IMR-90 (cell line): ENCODE results near the gene CFAP299. TPM values are rescaled to one million over a fixed set of nuclear protein-coding genes. Genes with fewer than 3 reads are reported as not detected.

Experiments
- ATAC-seq: fragments of 200-7000 bp; cut with Tn5 transposase; 2 replicates; pipeline ENCODE4 v1.9.1; 2020; ENCODE audit warnings: low read depth, mild to moderate bottlenecking, moderate library complexity
- BruUV-seq: library from RNA; stranded (reverse); fragments of 400-500 nt; replicated peaks from 2 replicates; lab custom pipeline; 2021; lab: Mats Ljungman, UMichigan
- CTCF ChIA-PET: fragments of 300-600 bp; formaldehyde crosslinking; extraction: SDS; loops from one replicate; lab custom pipeline; 2021; ENCODE audit warnings: antibody characterized with exemption; lab: Yijun Ruan, JAX
- POLR2A ChIA-PET: fragments of 300-600 bp; sonication (Branson Sonifier 250); formaldehyde crosslinking; loops from one replicate; lab custom pipeline; 2022; ENCODE audit warnings: antibody characterized with exemption; ENCODE audit not compliant: unreplicated experiment; lab: Charles Lee
- DNase-seq: peaks from one replicate; pipeline ENCODE4 v3.0.0; 2013
- H2AFZ ChIP-seq: replicated peaks from 2 replicates; pipeline ENCODE3; 2013; ENCODE audit warnings: low read length, mild to moderate bottlenecking; ENCODE audit not compliant: poor library complexity
- H2AK5ac ChIP-seq: 2 replicates; pipeline ENCODE4 v1.6.1; 2013; ENCODE audit warnings: low read depth, low read length, inconsistent platforms
- H2AK9ac ChIP-seq: replicated peaks from 2 replicates; pipeline ENCODE3; 2013; ENCODE audit warnings: mild to moderate bottlenecking, low read depth, low read length, moderate library complexity; ENCODE audit not compliant: poor library complexity
- H2BK120ac ChIP-seq: 2 replicates; pipeline ENCODE4 v1.6.1; 2013; ENCODE audit warnings: low read depth, low read length, inconsistent platforms
- H2BK15ac ChIP-seq: 3 replicates; pipeline ENCODE4 v1.6.1; 2013; ENCODE audit warnings: low read depth, low read length, inconsistent platforms
- H2BK20ac ChIP-seq: 2 replicates; pipeline ENCODE4 v1.6.1; 2013; ENCODE audit warnings: low read depth, mild to moderate bottlenecking, inconsistent platforms, low read length, moderate library complexity
- H2BK5ac ChIP-seq: 2 replicates; pipeline ENCODE4 v1.6.1; 2013; ENCODE audit warnings: mild to moderate bottlenecking, low read depth, low read length, inconsistent platforms; ENCODE audit not compliant: poor library complexity, severe bottlenecking
- H3K14ac ChIP-seq: replicated peaks from 2 replicates; pipeline ENCODE4 v1.6.1; 2013; ENCODE audit warnings: low read depth, low read length, inconsistent platforms
- H3K18ac ChIP-seq: 2 replicates; pipeline ENCODE4 v1.6.1; 2013; ENCODE audit warnings: low read depth, low read length, control low read depth
- H3K23ac ChIP-seq: 2 replicates; pipeline ENCODE4 v1.6.1; 2013; ENCODE audit warnings: low read depth, low read length, inconsistent platforms
- H3K27ac ChIP-seq: 2 replicates; pipeline ENCODE4 v1.5.1; 2013; ENCODE audit warnings: mild to moderate bottlenecking, control low read depth, low read length; ENCODE audit not compliant: insufficient read depth
- H3K27me3 ChIP-seq: 2 replicates; pipeline ENCODE4 v1.6.1; 2013; ENCODE audit warnings: low read length; ENCODE audit not compliant: control insufficient read depth, insufficient read depth
- H3K36me3 ChIP-seq: 2 replicates; pipeline ENCODE4 v1.6.1; 2013; ENCODE audit warnings: low read length, mixed read lengths; ENCODE audit not compliant: control insufficient read depth, insufficient read depth
- H3K4ac ChIP-seq: 2 replicates; pipeline ENCODE4 v1.6.1; 2013; ENCODE audit warnings: low read depth, low read length, inconsistent platforms
- H3K4me1 ChIP-seq: 2 replicates; pipeline ENCODE4 v1.6.1; 2013; ENCODE audit warnings: low read length, mixed read lengths; ENCODE audit not compliant: control insufficient read depth, insufficient read depth
- H3K4me2 ChIP-seq: 2 replicates; pipeline ENCODE4 v1.6.1; 2013; ENCODE audit warnings: low read depth, mild to moderate bottlenecking, control low read depth, low read length, moderate library complexity
- H3K4me3 ChIP-seq: 2 replicates; pipeline ENCODE4 v1.5.1; 2013; ENCODE audit warnings: low read depth, mild to moderate bottlenecking, control low read depth, low read length, moderate library complexity; ENCODE audit not compliant: insufficient read depth
- H3K56ac ChIP-seq: 2 replicates; pipeline ENCODE4 v1.6.1; 2013; ENCODE audit warnings: low read length, inconsistent platforms; ENCODE audit not compliant: insufficient read depth; ENCODE audit errors: extremely low read depth
- H3K79me1 ChIP-seq, 2 experiments: 2 replicates each; pipeline ENCODE4 v1.6.1; 2013; ENCODE audit warnings: low read length in 2 of 2, inconsistent platforms in 1 of 2, low read depth in 1 of 2
- H3K9ac ChIP-seq: 2 replicates; pipeline ENCODE4 v1.6.1; 2013; ENCODE audit warnings: low read depth, low read length, control low read depth
- H3K9me1 ChIP-seq: 2 replicates; pipeline ENCODE4 v1.6.1; 2013; ENCODE audit warnings: low read length, inconsistent platforms; ENCODE audit not compliant: insufficient read depth
- H3K9me3 ChIP-seq: 2 replicates; pipeline ENCODE4 v1.6.1; 2013; ENCODE audit warnings: low read length; ENCODE audit not compliant: control insufficient read depth, insufficient read depth
- H4K20me1 ChIP-seq: 2 replicates; pipeline ENCODE4 v1.6.1; 2013; ENCODE audit warnings: low read length, inconsistent platforms; ENCODE audit not compliant: insufficient read depth
- H4K5ac ChIP-seq: 2 replicates; pipeline ENCODE4 v1.6.1; 2013; ENCODE audit warnings: mild to moderate bottlenecking, low read depth, low read length, control low read depth
- H4K8ac ChIP-seq, 2 experiments: 2 replicates each; pipeline ENCODE4 v1.6.1; 2013; ENCODE audit warnings: low read depth in 2 of 2, low read length in 2 of 2, control low read depth in 1 of 2, inconsistent platforms in 1 of 2
- H4K91ac ChIP-seq: 2 replicates; pipeline ENCODE4 v1.6.1; 2013; ENCODE audit warnings: low read depth, low read length, inconsistent platforms; ENCODE audit not compliant: insufficient read depth
- BHLHE40 ChIP-seq: fragments of 150-350 bp; IDR thresholded peaks from 2 replicates; pipeline ENCODE4 v1.6.1; 2016; ENCODE audit warnings: mild to moderate bottlenecking, low read depth, low read length
- FOS ChIP-seq: fragments of 150-350 bp; IDR thresholded peaks from 2 replicates; pipeline ENCODE4 v1.6.1; 2016; ENCODE audit warnings: low read depth, low read length
- MAFK ChIP-seq: IDR thresholded peaks from 2 replicates; pipeline ENCODE4 v1.6.1; 2012; ENCODE audit warnings: low read depth, low read length, improper control_type of control experiment
- MXI1 ChIP-seq: IDR thresholded peaks from 2 replicates; pipeline ENCODE4 v1.6.1; 2012; ENCODE audit warnings: low read depth, mild to moderate bottlenecking, low read length, moderate library complexity, borderline replicate concordance
- RAD21 ChIP-seq: IDR thresholded peaks from 2 replicates; pipeline ENCODE4 v1.6.1; 2012; ENCODE audit warnings: low read length, improper control_type of control experiment
- RCOR1 ChIP-seq: IDR thresholded peaks from 2 replicates; pipeline ENCODE4 v1.6.1; 2012; ENCODE audit warnings: mild to moderate bottlenecking, low read length, improper control_type of control experiment; ENCODE audit not compliant: insufficient replicate concordance
- WGBS, 2 experiments: methylation state at CpG; one replicate each; pipeline versions ENCODE4 v1.1.5 to v1.1.7; 2013; ENCODE audit warnings: missing lambda C conversion rate in 2 of 2; ENCODE audit not compliant: insufficient read length in 1 of 2; ENCODE audit errors: extremely low coverage in 2 of 2; 5-methylcytosine and 5-hydroxymethylcytosine counted together
- dilution Hi-C: fragments of 300-500 bp; cut with HindIII; formaldehyde crosslinking; loops from one replicate; pipeline ENCODE4 v1.14.3; 2018; ENCODE audit warnings: low sequenced_read_pairs; ENCODE audit not compliant: unreplicated experiment
- in situ Hi-C: fragments of 300-500 bp; cut with MboI; formaldehyde crosslinking; loops from 3 replicates; pipeline ENCODE4 v1.14.3; 2019; ENCODE audit warnings: low sequenced_read_pairs, inconsistent platforms, mixed read lengths
- intact Hi-C: fragments of 100-400 bp; cut with micrococcal nuclease; formaldehyde crosslinking; loops from 2 replicates; pipeline ENCODE4 v1.10.0; 2022
- polyA plus RNA-seq, 3 experiments: library from polyadenylated mRNA; depleted of rRNA; stranded (reverse); fragments of >200 nt; gene quantifications; 2 replicates each; pipeline ENCODE4 v1.2.3, GENCODE V29; 2012; ENCODE audit warnings: low replicate concordance in 1 of 3
- total RNA-seq: library from RNA; depleted of rRNA; stranded (reverse); fragments of >200 nt; gene quantifications from 2 replicates; pipeline ENCODE4 v1.2.3, GENCODE V29; 2012
- TF ChIP-seq, protein P1 (sequence below): fragments of 150-350 bp; IDR thresholded peaks from 2 replicates; pipeline ENCODE4 v1.6.1; 2016; ENCODE audit warnings: low read depth, mild to moderate bottlenecking, low read length, moderate library complexity, borderline replicate concordance

CFAP299 gene
- total and polyA plus RNA-seq, 2 of the 4 experiments (the other 2 are of a cell fraction), result 1.0 to 1.1 TPM

DNA sequence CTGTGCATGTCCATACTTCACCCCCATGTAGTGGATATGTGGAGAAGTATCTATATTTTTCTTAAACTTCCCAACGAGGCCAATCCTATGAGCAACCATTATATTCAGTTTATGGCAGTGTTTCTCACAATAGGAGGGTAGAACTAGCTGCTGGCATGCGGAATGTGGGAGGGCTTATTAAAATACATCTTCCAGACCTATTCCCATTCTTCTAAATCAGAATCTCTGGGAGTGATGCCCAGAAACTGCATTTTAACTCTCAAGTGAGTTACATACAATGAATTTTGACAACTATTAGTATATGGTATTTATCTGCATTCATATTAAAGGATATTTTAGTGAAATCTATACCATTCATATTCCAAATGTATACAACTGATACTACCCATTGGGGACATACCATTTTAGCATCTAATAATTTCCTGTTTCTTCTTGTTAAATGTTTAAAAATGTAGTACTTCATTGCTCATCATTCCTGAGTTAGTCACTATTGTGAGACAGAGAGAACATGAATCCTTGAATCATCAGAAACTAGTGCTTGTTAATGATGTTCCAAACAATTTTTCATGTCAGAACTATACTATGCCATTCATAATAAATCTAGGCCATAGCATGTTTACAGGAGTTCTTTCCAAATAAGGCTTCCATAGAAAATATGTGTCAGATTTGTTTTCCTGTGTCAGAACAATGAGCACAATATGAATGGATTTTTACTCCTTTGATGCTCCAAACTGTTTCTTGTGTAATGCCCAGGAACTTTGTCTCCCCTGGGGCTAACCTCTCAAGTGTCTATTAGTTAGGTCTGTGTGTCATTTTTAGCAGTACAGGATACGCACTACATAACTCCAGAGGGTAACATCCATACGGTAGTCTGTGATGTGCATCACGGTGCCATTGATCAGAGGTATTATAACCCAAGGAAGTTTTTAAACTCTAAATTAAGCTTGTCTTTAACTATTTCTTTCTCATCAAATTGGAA is 496.1 kb downstream of the CFAP299 start:
- dilution Hi-C loops, result no loop called here
- WGBS, 2 experiments, result no CpG with 5 or more reads among the region's 5 CpGs
- H2AFZ ChIP-seq, result no peak overlapping the region

More for the DNA sequence above, 496.1 kb downstream of the CFAP299 start:
- ChIA-PET POLR2A (interaction anchor here (1.0 kb wide), 1 partner anchor 13 kb away, joined by 3 read pairs; no protein-coding TSS in a partner anchor), CTCF (interaction anchor here (0.8 kb wide), 1 partner anchor 9 kb away, joined by 3 read pairs; no protein-coding TSS in a partner anchor)
- Histone ChIP-seq H4K5ac (no peak overlapping the region), H3K56ac (no peak overlapping the region), H2AK9ac (no peak overlapping the region), H4K8ac (no peak overlapping the region), H3K4me2 (no peak overlapping the region), H3K9me1 (no peaks in the 10 kb centered on the region), H2AK5ac (no peak overlapping the region), H3K4ac (no peak overlapping the region), H2BK15ac (no peak overlapping the region), H3K9ac (no peak overlapping the region), H3K14ac (no peak overlapping the region), H3K9me3 (no peaks in the 10 kb centered on the region), H3K27me3 (no peaks in the 10 kb centered on the region), H3K36me3 (no peaks in the 10 kb centered on the region), H4K91ac (no peak overlapping the region), H3K4me1 (no peaks in the 10 kb centered on the region), H2BK120ac (no peak overlapping the region), H2BK20ac (no peak overlapping the region), H4K20me1 (no peaks in the 10 kb centered on the region), H3K27ac (no peak overlapping the region), H3K18ac (no peak overlapping the region), H3K79me1 (no peaks in the 10 kb centered on the region), H3K23ac (no peak overlapping the region), H3K4me3 (no peak overlapping the region), H2BK5ac (no peak overlapping the region)
- DNase-seq (peak; percentile 38), ATAC-seq (no peak)
- BruUV-seq, result no TSS peak
- intact Hi-C loops, result no loop called here
- TF ChIP-seq MAFK, result no peak
- TF ChIP-seq MXI1, result no peak
- TF ChIP-seq FOS, result no peak
- no peak for TF ChIP-seq RAD21
- TF ChIP-seq, protein P1, sequence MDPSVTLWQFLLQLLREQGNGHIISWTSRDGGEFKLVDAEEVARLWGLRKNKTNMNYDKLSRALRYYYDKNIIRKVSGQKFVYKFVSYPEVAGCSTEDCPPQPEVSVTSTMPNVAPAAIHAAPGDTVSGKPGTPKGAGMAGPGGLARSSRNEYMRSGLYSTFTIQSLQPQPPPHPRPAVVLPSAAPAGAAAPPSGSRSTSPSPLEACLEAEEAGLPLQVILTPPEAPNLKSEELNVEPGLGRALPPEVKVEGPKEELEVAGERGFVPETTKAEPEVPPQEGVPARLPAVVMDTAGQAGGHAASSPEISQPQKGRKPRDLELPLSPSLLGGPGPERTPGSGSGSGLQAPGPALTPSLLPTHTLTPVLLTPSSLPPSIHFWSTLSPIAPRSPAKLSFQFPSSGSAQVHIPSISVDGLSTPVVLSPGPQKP, result no peak
- TF ChIP-seq RCOR1, result no peak
- no peak for TF ChIP-seq BHLHE40
- in situ Hi-C loops, result no loop called here
